Esophagus muscularis mucosa (tissue), 4 donors: ENCODE results near the gene PDSS2. TPM values are rescaled to one million over a fixed set of nuclear protein-coding genes. Genes with fewer than 3 reads are reported as not detected.

Experiments
- DNase-seq: peaks from one replicate; pipeline ENCODE4 v3.0.0-alpha.2; 2017; ENCODE audit errors: extremely low spot score
- H3K27ac ChIP-seq, 4 donors: fragments of 200-600 bp; sonication (generic); replicated peaks in 1 of 4; 1 replicate in 3 of 4; 2 replicates in 1 of 4; pipeline ENCODE4 v1.5.1; 2016 to 2019; ENCODE audit warnings: mild to moderate bottlenecking in 1 of 4
- H3K27me3 ChIP-seq, 4 donors: fragments of 200-600 bp; sonication (generic); one replicate each; pipeline versions ENCODE4 v1.5.1 to v1.6.0; 2016 to 2019
- H3K36me3 ChIP-seq, 4 donors: fragments of 200-600 bp; sonication (generic); one replicate each; pipeline ENCODE4 v1.5.1; 2016 to 2019
- H3K4me1 ChIP-seq, 4 donors: fragments of 200-600 bp; sonication (generic); one replicate each; pipeline ENCODE4 v1.5.1; 2016 to 2019
- H3K4me3 ChIP-seq, 4 donors: fragments of 200-600 bp; sonication (generic); 1 replicate in 2 of 4; 2 replicates in 2 of 4; pipeline ENCODE4 v1.5.1; 2016 to 2019; ENCODE audit warnings: mild to moderate bottlenecking in 4 of 4, moderate library complexity in 1 of 4
- H3K9me3 ChIP-seq, 4 donors: fragments of 200-600 bp; sonication (generic); 1 replicate in 3 of 4; 2 replicates in 1 of 4; pipeline ENCODE4 v1.5.1; 2016 to 2019
- CTCF ChIP-seq, 3 experiments: fragments of 200-600 bp in 2 of 3; fragments of 450-650 bp in 1 of 3; sonication (generic) in 2 of 3; IDR thresholded peaks; one replicate each; pipeline ENCODE4 v1.5.1; 2017 to 2019; ENCODE audit warnings: antibody characterized with exemption in 3 of 3, mild to moderate bottlenecking in 2 of 3, moderate library complexity in 1 of 3
- EP300 ChIP-seq: sonication (generic); formaldehyde crosslinking; IDR thresholded peaks from one replicate; pipeline ENCODE4 v1.6.1; 2017; ENCODE audit warnings: antibody characterized with exemption
- POLR2A ChIP-seq: fragments of 450-650 bp; IDR thresholded peaks from one replicate; pipeline ENCODE4 v1.6.1; 2017; ENCODE audit warnings: antibody characterized with exemption, moderate library complexity, mild to moderate bottlenecking, low read depth
- POLR2AphosphoS5 ChIP-seq, 2 donors: sonication (generic); formaldehyde crosslinking; IDR thresholded peaks; one replicate each; pipeline ENCODE4 v1.6.1; 2017; ENCODE audit warnings: antibody characterized with exemption in 2 of 2
- WGBS: methylation state at CpG from one replicate; pipeline ENCODE4 v1.1.5; 2018; 5-methylcytosine and 5-hydroxymethylcytosine counted together
- intact Hi-C: fragments of 100-400 bp; cut with DNase I; formaldehyde crosslinking; loops from one replicate; pipeline ENCODE4 v1.15.1; 2023
- total RNA-seq, 4 donors: library from RNA; depleted of rRNA; stranded (reverse); fragments of >200 nt; gene quantifications; one replicate each; pipeline versions ENCODE4 v1.1.0 to v1.2.1, GENCODE V29; 2016

Gene PDSS2
- total RNA-seq, 4 donors from 2014 or later = 6.6 to 10.8 (median 8.7) TPM

- intact Hi-C loops = no loop called here
- H3K4me3 ChIP-seq = no peak overlapping the region
- no peaks in the 10 kb centered on the region for H3K27me3 ChIP-seq
- 83% methylated on average over 9 of the region's 9 CpGs for WGBS
- TF ChIP-seq POLR2A (no peak), POLR2AphosphoS5 (IDR thresholded peaks at IDR 0.05) (no peak), CTCF (IDR thresholded peaks at IDR 0.05) (no peak), EP300 (no peak)
- no peaks in the 10 kb centered on the region for H3K36me3 ChIP-seq
- no peaks in the 10 kb centered on the region for H3K9me3 ChIP-seq
- no peaks in the 10 kb centered on the region for H3K4me1 ChIP-seq
- no peak for DNase-seq
- no peak overlapping the region for H3K27ac ChIP-seq
These were observed 329.9 kb downstream of the PDSS2 start for GRCh38 chr6:107129370-107129925.

GRCh38 chr6:107128577-107128976 is 330.8 kb downstream of the PDSS2 start:
- Histone ChIP-seq H3K9me3 (no peaks in the 10 kb centered on the region), H3K4me1 (no peaks in the 10 kb centered on the region), H3K27ac (no peak overlapping the region), H3K27me3 (no peaks in the 10 kb centered on the region), H3K36me3 (no peaks in the 10 kb centered on the region), H3K4me3 (no peak overlapping the region)
- 85% methylated on average over 2 of the region's 2 CpGs for WGBS
- intact Hi-C loops = no loop called here
- TF ChIP-seq EP300 = no peak
- no peak for TF ChIP-seq CTCF (IDR thresholded peaks at IDR 0.05)
- no peak for TF ChIP-seq POLR2A
- no peak for TF ChIP-seq POLR2AphosphoS5 (IDR thresholded peaks at IDR 0.05)
- DNase-seq = no peak

GRCh38 chr6:107128175-107128574 is 331.2 kb downstream of the PDSS2 start:
- H3K4me1 ChIP-seq = no peaks in the 10 kb centered on the region
- H3K36me3 ChIP-seq = no peaks in the 10 kb centered on the region
- no peaks in the 10 kb centered on the region for H3K9me3 ChIP-seq
- TF ChIP-seq CTCF (IDR thresholded peaks at IDR 0.05) (no peak), EP300 (no peak), POLR2AphosphoS5 (IDR thresholded peaks at IDR 0.05) (no peak)
- no peaks in the 10 kb centered on the region for H3K27me3 ChIP-seq
- H3K27ac ChIP-seq = no peak overlapping the region
- WGBS = 90% methylated on average over 1 of the region's 1 CpG
- H3K4me3 ChIP-seq = no peak overlapping the region
- DNase-seq = no peak
- intact Hi-C loops = no loop called here

GRCh38 chr6:107125771-107126170 is 333.6 kb downstream of the PDSS2 start:
- H3K4me1 ChIP-seq = no peaks in the 10 kb centered on the region
- TF ChIP-seq EP300 = no peak
- TF ChIP-seq POLR2A = no peak
- TF ChIP-seq CTCF (IDR thresholded peaks at IDR 0.05) = no peak
- TF ChIP-seq POLR2AphosphoS5 (IDR thresholded peaks at IDR 0.05) = no peak
- no peak overlapping the region for H3K27ac ChIP-seq
- no peaks in the 10 kb centered on the region for H3K27me3 ChIP-seq
- intact Hi-C loops = no loop called here
- H3K36me3 ChIP-seq = no peaks in the 10 kb centered on the region
- no peak overlapping the region for H3K4me3 ChIP-seq
- no peaks in the 10 kb centered on the region for H3K9me3 ChIP-seq
- WGBS = 74% methylated on average over 5 of the region's 5 CpGs
- DNase-seq = no peak

GRCh38 chr6:107124934-107125348 is 334.4 kb downstream of the PDSS2 start:
- no peak for DNase-seq
- Histone ChIP-seq H3K9me3 (no peaks in the 10 kb centered on the region), H3K4me1 (no peaks in the 10 kb centered on the region), H3K4me3 (no peak overlapping the region), H3K27me3 (no peaks in the 10 kb centered on the region), H3K27ac (no peak overlapping the region), H3K36me3 (no peaks in the 10 kb centered on the region)
- WGBS = 59% methylated on average over 4 of the region's 4 CpGs
- intact Hi-C loops = no loop called here
- TF ChIP-seq CTCF (IDR thresholded peaks at IDR 0.05) (no peak), POLR2A (no peak)
